ENCODE measurements around the gene ATXN2L.

The ATXN2L gene

DNA sequence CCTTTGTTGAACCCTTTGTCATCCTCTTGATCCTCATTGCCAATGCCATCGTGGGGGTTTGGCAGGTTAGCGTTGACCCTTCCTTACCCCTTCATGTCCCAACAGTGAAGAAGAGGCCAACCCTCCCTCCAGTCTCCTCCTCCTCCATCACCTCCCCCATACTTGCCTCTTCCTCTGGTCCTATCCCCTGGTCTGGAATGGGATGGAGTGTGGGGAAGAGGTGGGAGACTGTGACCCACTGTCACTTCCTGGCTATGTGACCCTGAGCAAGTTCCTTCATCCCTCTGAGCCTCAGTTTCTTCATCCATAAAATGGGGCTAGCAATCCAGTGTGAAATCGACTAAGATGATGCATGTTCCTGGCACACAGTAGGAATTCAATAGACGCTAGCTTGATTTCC, 58.2 kb downstream of the ATXN2L start:
- TF ChIP-seq, protein P1, sequence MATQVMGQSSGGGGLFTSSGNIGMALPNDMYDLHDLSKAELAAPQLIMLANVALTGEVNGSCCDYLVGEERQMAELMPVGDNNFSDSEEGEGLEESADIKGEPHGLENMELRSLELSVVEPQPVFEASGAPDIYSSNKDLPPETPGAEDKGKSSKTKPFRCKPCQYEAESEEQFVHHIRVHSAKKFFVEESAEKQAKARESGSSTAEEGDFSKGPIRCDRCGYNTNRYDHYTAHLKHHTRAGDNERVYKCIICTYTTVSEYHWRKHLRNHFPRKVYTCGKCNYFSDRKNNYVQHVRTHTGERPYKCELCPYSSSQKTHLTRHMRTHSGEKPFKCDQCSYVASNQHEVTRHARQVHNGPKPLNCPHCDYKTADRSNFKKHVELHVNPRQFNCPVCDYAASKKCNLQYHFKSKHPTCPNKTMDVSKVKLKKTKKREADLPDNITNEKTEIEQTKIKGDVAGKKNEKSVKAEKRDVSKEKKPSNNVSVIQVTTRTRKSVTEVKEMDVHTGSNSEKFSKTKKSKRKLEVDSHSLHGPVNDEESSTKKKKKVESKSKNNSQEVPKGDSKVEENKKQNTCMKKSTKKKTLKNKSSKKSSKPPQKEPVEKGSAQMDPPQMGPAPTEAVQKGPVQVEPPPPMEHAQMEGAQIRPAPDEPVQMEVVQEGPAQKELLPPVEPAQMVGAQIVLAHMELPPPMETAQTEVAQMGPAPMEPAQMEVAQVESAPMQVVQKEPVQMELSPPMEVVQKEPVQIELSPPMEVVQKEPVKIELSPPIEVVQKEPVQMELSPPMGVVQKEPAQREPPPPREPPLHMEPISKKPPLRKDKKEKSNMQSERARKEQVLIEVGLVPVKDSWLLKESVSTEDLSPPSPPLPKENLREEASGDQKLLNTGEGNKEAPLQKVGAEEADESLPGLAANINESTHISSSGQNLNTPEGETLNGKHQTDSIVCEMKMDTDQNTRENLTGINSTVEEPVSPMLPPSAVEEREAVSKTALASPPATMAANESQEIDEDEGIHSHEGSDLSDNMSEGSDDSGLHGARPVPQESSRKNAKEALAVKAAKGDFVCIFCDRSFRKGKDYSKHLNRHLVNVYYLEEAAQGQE (IDR thresholded peaks at IDR 0.05; ENCODE audit: insufficient read depth in 1 of 2, low read depth in 2 of 2, low read length in 2 of 2), result no peak
- no peak for TF ChIP-seq TAF1 (IDR thresholded peaks at IDR 0.05; ENCODE audit: borderline replicate concordance, insufficient read depth, low read length)
- TF ChIP-seq FOXP2 (optimal IDR thresholded peaks at IDR 0.05; ENCODE audit: borderline replicate concordance, extremely low read depth, extremely low read length, insufficient read depth), result no peak
- no peak for TF ChIP-seq POLR2AphosphoS5 (IDR thresholded peaks at IDR 0.05; ENCODE audit: low read depth, low read length)
- TF ChIP-seq SIN3A (IDR thresholded peaks at IDR 0.05; ENCODE audit: borderline replicate concordance, insufficient read depth, low read length), result no peak

DNA sequence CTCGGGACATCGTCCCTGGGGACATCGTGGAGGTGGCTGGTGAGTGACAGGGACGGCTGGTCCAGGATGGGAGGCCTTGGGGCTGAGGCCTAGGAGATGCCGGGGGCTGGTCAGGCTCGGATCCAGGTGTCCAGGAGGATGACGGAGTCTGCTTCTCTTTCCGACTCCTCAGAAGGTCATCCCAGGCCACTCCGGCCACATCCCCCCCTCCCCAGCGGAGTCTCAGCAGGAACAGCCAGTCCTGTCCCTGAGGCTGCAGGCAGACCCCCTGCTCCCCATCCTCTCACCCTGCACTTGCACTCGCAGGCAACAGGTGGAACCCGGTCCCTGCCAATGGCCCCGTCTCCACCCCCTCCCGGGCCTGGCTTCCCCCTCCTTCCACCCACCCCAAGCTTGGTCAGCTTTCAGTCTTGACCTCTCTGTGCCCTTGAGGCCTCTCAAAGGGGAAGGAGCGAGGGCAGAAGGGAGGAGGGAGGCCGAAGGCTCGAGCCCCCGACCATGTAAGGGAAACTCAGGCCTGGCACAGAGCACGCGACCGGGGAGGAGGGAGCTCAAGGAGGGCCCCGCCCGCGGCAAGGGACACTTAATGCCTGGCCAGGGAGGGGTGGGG, 59.9 kb downstream of the ATXN2L start:
- TF ChIP-seq TAF1 (IDR thresholded peaks at IDR 0.05; ENCODE audit: borderline replicate concordance, insufficient read depth, low read length), result no peak
- TF ChIP-seq, protein P1 (IDR thresholded peaks at IDR 0.05; ENCODE audit: insufficient read depth in 1 of 2, low read depth in 2 of 2, low read length in 2 of 2), result no peak
- no peak for TF ChIP-seq FOXP2 (optimal IDR thresholded peaks at IDR 0.05; ENCODE audit: borderline replicate concordance, extremely low read depth, extremely low read length, insufficient read depth)
- no peak for TF ChIP-seq POLR2AphosphoS5 (IDR thresholded peaks at IDR 0.05; ENCODE audit: low read depth, low read length)
- no peak for TF ChIP-seq SIN3A (IDR thresholded peaks at IDR 0.05; ENCODE audit: borderline replicate concordance, insufficient read depth, low read length)

DNA sequence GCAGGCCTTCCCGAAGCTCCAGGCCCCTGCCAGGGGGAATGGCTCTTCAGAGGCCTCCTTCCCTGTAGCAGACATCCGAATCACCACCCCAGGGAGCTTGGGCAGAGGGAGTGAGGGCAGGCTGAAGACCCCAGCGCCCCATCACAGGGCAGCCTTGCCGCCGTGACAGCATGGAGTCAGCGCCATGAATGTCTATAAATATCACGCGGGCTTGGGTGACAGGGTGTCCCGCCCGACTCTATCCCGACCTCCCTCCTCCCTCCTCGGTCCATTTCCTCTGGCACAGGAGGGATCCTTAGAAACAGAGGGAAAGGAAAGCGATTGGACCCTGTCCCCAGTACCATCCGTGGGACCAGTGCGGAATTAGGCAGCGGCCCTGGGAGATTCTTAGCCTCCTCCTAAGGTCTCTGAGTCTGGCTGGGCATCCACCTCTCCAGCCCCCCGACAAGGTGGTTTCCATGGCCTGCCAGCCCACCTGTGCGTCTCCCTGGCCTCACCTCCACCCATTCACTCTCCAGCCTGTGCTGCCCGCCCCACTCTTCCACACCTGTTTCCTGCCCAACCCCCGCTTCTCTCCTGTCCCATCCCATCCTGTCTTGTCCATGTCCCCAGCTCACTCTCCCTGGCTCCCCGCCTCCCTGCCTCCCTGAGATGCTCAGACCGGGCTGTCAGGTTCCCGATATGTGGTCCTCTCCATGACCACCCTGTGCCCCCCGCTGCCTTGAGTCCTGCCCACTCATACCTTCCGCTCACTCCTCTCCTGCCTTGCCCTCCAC, 60.6 kb downstream of the ATXN2L start:
- TF ChIP-seq TAF1 (IDR thresholded peaks at IDR 0.05; ENCODE audit: borderline replicate concordance, insufficient read depth, low read length) (no peak), POLR2AphosphoS5 (IDR thresholded peaks at IDR 0.05; ENCODE audit: low read depth, low read length) (no peak), SIN3A (IDR thresholded peaks at IDR 0.05; ENCODE audit: borderline replicate concordance, insufficient read depth, low read length) (no peak), FOXP2 (optimal IDR thresholded peaks at IDR 0.05; ENCODE audit: borderline replicate concordance, extremely low read depth, extremely low read length, insufficient read depth) (no peak)
- TF ChIP-seq, protein P1 (IDR thresholded peaks at IDR 0.05; ENCODE audit: insufficient read depth in 1 of 2, low read depth in 2 of 2, low read length in 2 of 2), result no peak

DNA sequence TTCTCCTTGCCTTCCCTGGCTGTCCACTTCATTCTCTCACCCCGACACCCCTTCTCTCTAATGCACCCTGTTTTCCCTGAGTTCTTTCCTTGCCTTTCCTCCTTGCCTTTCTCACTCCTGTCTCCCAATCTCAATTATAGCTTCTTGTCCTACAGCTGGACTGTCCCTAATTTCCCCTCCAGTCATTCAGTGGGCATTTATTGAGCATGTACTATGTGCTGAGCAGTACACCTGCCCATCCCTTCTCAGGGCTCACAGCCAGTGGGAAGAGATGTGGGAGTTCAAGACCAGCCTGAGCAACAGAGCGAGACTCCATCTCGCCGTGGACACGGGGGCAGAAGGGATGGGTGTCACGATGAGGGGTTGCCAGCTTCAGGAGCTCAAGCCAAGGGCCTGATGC, 61.2 kb downstream of the ATXN2L start:
- TF ChIP-seq POLR2AphosphoS5 (IDR thresholded peaks at IDR 0.05; ENCODE audit: low read depth, low read length) (no peak), SIN3A (IDR thresholded peaks at IDR 0.05; ENCODE audit: borderline replicate concordance, insufficient read depth, low read length) (no peak), TAF1 (IDR thresholded peaks at IDR 0.05; ENCODE audit: borderline replicate concordance, insufficient read depth, low read length) (no peak), FOXP2 (optimal IDR thresholded peaks at IDR 0.05; ENCODE audit: borderline replicate concordance, extremely low read depth, extremely low read length, insufficient read depth) (no peak)
- TF ChIP-seq, protein P1 (IDR thresholded peaks at IDR 0.05; ENCODE audit: insufficient read depth in 1 of 2, low read depth in 2 of 2, low read length in 2 of 2), result no peak
